Head of caudate nucleus (tissue), 42 donors: ENCODE measurements around the gene RCBTB2.
A peak's percentile ranks its signal among the peaks of the same experiment; 100 is the strongest.

Source experiments
- DNase-seq, 42 donors: peaks; one replicate each; pipeline versions ENCODE4 v3.0.0 to v3.0.0-alpha.2; 2020 to 2021; ENCODE audit warnings: mixed read lengths in 7 of 42
- intact Hi-C: fragments of 100-400 bp; cut with DNase I; formaldehyde crosslinking; loops from one replicate; pipeline ENCODE4 v1.15.0; 2022

The RCBTB2 gene

DNA sequence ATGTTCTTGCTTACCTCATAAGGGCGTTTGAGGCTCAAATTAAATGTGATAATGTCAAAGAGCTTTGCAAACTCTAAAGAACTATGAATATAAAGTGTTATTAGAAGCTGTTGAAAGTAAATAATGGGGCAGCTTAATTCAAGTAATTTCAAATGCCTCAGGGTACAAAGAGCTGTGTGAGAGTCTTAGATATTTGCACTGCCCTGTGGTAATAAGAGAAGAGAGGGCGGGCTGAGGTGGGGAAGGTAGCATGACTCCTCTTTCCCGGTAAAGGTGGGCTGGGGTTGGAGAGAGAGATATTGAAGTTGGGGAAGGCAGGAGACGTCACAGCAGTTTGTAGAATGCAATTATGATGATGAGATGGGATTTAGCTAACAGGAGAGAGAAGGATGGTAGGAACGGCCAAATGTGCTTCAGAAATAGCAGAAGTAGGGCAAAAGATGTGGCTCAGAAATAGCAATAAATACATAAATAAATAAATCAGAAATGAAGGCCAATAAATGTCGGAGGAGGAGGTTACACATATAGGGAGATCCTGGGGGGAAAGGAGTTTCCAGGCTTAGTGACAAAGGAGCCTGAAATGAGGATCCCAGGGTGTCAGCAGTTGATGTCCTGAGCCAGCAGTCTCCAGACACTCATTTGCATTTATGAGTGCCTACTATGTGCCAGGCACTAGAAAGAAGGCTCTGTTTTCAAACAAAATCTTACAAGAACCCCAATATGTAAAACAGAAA, 35.7 kb upstream of the RCBTB2 start:
- no peak for DNase-seq
- intact Hi-C loops, result no loop called here

DNA sequence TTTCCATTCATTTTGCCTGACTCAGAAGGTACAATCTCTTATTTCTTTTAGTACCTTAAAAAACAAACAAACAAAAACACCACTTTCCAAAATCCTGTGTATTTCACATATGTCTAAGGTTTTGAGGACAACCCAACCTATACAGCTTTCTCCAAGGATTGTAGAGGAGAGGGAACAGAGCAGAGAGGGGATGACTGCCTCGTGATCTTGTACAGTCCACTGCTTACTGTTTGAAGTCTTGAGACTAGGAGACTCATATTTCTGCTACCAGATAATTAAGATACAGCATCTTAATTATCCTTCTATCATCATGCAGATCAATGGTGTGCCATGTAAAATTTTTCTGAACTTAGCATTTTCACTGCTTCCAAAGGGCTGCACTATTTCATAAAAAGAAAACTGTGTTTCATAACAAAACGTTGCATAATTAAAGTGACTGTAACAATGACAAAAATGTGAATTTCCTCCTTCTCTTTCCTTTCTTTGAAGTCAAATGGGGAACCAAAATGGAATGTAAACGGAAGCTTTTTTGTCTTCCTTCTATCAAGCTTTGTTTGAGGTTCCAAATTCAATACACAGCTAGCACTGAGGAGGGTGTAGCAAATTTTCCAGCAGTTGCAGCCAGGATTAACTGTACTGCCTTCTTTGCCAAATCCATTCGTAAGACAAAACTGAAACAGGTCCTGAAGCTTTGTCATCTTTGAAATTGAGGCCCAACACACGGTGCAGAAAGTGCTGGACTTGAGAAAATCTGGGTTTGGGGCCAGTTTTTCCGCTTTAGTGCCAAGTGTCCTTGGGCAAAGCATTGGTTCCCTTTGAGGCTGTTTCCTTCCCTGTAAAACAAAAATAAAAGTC, 34.9 kb upstream of the RCBTB2 start:
- DNase-seq, result peak in 2 of 42 donors; percentile 6 to 43
- intact Hi-C loops, result no loop called here

DNA sequence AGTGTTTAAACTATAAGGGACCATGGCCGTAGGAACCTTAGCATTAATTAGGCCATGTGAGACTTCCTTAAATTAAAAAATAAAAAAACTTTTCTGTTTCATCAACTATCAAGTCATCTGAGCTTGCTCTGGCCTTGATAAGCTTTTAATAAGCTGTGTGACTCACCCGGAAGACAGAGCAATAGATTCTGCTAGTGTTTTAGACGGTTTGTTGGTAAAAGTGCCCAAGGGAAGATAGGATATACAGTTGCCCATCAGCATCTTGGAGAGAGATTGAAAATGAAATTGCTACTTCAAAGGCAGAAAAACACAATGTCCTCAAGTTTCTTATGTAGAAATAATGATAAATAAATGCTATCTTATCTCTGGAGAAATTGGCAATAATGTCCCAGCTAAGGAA, 31.2 kb upstream of the RCBTB2 start:
- intact Hi-C loops, result no loop called here
- no peak for DNase-seq

DNA sequence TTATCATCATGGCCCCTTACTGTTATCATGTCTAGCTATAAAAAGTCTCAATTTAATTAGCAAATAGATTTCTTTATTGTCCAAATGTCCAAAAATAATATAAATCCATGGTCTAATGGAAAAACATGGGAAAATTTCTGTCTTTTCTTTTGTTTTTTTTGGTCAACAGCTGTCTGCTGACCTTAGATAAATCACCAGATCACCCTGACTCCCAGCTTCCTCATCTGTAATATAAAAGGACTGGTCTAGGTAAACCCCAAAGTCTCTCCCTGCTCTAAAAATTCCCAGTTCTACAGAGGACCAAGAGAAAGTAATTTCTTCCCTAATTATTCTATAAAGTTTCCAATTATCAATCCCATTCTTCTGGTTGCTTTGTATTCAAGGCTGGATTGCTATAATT, 30.7 kb upstream of the RCBTB2 start:
- no peak for DNase-seq
- intact Hi-C loops, result no loop called here

DNA sequence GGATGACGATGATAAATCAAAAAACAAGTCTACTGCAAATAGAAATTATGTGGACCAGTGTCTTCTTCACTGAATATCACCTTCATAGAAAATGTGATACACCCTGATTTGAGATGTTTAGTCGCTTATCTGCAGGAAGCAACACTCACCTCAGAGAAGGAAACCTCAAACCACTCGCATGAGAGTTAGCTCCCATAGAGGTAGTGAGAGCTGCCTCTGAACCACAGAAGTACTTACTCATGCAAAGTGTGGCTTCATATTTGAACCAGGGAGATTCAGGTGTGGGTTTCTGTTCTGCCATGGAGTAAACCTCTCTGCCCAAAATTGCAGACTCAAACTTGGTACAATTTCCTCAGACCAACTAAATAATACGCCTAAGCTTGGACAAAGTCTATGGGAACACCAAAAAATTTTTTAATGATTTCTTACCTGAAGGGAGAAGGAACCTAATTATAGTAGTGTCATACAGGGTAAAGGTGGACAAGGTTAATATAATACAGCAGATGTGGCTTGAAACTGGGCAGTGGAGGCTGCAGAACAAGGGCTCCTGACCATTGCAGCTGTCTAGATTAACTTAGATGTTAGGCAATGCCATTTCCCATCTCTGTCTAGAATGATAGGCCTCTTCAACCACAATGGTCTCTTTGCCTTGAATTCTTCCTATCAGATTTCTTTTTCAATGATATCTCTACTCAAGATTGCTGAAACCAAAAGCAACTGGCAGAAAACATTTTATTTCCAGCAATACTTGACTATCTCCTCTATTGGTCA, 29.6 kb upstream of the RCBTB2 start:
- intact Hi-C loops, result no loop called here

DNA sequence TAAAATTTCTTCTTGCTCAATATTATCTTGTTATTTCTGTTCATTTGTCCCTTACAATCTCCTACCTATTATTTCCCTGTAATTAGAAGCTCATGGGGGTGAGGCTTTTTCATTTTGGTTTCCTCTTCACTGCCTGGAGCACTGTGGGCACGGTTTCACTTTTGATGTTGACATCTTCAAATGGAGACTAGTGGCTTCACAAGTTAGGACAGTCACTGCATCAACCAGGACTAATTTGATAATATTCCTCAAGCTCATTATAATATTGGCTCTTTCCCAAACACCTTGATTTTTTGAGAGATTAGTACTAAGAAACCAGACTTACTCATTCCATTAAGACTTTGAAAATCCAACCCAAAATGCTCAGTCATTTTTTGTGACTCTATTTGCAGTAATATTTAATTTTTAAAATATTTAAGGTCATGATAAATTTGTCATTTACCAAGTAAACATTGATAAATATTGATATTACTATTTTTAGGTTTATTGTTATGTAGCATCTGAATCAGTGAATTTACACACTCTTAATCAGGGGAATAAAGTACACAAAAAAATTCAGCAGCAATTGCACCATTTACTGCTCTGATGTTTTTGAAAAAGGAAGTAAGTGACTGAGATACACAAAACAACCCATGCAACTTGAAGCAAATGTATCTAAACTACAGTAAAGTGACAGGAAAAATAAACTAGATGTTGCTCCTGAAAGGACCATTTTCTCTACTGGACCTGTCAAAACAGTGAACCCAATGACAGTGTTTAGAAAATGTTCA, 28.8 kb upstream of the RCBTB2 start:
- intact Hi-C loops, result no loop called here
- no peak for DNase-seq

More for the DNA sequence above, 29.6 kb upstream of the RCBTB2 start:
- no peak for DNase-seq

DNA sequence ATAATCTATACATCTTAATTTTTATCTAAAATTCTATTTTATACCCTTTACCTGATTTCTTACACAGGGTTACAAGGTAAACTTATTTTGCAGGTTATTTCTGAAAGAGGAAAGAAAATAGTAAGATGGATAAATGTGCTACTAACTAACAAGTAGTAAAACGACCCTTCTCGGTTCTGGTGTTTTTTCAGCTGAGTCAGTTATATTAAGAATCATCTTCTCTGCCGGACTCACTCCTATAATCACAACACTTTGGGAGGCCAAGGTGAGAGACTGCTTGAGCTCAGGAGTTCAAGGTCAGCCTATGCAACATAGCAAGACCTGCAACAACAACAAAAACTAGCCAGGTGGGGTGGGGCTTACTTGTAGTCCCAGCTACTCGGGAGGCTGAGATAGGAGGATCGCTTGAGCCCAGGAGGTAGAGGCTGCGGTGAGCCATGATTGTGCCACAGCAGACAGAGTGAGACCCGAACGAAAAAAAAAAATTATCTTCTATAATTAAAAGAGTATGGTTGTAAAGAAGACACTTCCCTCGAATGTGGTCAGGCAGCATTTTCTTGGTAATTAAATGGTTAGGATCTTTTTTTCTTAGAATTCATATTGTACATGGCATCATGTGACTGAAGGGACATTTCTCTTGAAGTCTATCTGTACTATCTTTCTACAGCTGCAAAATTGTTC, 27.9 kb upstream of the RCBTB2 start:
- no peak for DNase-seq
- intact Hi-C loops, result no loop called here

DNA sequence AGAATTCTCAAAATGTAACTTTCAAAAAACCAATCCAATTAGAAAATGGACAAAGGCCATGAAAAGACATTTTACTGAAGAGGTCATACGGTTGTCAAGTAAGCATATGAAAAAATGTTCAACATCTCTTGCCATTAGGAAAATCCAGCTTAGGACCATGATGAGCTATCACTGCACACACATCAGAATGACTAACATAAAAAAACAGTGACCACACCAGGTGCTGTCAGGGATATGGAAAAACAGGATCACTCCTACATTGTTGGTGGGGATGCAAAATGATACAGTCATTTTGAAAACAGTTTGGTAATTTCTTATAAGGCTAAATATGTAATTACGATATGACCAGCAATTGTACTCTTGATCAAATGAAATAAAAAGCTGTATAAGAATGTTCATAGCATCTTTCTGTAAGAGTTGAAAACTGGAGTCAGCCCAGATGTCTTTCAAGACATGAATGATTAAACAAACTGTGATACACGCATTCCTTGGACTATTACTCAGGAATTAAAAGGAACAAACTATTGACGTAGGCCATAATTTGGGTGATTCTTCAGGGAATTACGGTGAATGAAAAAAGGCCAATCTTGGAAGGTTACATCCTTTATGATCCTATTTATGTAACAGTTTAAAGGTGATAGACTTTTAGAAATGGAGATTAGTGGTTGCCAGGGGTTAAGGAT, 26.9 kb upstream of the RCBTB2 start:
- DNase-seq, result no peak
- intact Hi-C loops, result no loop called here

DNA sequence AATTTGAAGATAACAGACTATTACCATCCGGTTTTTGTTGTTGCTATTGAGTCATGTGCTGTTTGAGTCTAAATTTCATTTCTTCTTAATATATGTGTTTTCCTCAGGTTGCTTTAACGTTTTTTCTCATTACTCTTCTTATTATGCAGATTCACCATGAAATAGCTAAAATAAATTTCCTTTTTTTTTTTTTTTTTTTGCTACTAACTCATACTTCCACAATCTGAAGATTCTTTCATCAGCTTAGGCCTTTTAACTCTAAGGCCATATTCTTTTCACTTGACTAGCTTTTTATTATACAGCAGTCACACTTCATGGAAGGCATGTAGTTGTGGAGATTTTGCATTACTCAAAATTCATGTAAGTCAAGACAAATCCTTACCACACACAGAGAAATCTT, 23.9 kb upstream of the RCBTB2 start:
- DNase-seq, result no peak
- intact Hi-C loops, result no loop called here

DNA sequence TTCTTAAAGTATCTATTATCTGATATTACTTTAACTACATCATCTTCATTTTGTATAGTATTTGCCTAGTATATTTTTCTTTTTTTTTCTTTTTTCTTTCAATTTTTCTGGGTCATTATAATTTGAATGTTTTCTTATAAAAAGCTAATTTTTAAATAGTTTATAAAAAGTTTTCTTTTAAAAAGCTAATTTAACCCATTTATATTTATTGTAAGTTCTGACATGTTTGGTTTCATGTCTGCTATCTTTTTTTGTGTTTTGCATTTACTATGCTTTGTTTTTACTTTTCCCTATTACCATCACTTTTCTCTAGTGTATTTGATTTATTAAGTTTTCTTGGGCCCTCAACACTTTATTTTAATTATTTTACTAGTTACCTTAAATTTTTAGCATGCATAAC, 22.6 kb upstream of the RCBTB2 start:
- intact Hi-C loops, result no loop called here

DNA sequence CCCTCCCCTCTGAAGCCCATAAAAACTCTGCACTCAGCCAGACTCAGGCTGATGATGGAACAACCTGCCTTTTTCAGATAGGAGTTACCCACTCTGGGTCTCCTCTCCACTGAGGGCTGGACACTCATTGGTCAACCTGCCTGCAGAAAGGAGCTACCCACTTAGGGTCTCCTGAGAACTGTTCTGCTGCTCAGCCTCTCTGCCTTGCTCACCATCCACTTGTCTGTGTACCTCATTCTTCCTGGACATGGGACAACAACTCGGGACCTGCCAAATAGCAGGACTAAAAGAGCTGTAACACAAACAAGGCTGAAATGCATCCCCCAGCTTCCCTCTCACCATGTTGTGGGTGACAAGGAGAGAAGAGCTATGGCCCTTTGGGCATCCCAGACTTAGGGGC, 18.4 kb upstream of the RCBTB2 start:
- no peak for DNase-seq
- intact Hi-C loops, result no loop called here

More for the DNA sequence above, 22.6 kb upstream of the RCBTB2 start:
- no peak for DNase-seq

DNA sequence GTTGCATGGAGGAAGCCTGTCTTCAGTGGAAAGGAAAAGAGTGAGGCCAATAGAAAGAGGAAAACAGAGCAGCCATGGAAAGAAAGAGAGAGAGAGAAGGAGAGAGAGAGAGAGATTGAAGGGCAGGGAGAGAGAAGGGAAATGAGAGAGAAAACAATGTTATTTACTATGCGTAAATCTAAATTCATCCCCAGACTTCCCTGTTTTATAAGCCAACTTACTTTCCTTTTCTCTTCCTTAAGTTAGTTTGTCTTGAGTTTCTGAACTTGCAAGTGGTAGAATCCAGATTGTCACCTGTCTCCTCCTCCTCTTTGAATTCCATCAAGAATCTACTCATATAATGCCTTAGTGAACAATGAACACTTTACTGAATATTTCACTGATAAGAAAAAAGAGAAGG, 16.8 kb upstream of the RCBTB2 start:
- no peak for DNase-seq
- intact Hi-C loops, result no loop called here

DNA sequence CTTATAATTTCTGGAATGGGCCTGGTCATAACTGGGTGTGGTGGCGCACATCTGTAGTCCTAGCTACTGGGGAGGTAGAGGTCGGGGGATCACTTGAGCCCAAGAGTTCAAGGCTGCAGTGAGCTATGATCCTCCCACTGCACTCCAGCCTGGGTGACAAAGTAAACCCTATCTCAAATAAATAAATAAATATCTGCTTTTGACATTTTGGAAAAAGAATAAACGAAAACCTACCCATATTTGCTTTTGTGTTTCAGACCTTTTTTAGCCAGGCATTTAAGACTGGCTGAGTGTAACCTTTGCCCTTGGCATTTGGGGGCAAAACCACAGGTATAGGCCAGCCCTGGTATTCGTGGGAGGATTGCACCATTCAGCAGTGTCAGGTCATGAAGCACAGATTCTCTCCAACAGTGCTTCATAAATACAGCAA, 14.8 kb upstream of the RCBTB2 start:
- no peak for DNase-seq
- intact Hi-C loops, result no loop called here

DNA sequence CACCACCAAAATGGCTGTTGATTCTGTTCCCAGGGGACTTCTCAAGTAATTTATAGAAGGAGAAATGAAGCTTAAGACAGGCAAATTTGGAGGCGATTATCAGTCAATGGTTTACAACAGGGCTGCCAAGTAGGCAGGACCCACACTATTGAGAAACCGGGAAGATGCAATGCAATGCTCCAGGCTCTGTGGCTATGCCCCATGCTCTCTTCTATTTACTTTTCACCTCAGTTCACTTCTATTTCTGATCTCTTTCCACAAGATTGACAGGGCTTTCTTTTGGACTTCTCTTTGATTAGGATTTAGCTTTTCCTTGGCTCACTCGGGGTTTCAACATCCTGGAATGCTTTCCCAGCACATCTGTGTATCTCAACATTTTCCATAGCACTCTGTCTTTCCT, 12.7 kb upstream of the RCBTB2 start:
- DNase-seq, result no peak
- intact Hi-C loops, result no loop called here

DNA sequence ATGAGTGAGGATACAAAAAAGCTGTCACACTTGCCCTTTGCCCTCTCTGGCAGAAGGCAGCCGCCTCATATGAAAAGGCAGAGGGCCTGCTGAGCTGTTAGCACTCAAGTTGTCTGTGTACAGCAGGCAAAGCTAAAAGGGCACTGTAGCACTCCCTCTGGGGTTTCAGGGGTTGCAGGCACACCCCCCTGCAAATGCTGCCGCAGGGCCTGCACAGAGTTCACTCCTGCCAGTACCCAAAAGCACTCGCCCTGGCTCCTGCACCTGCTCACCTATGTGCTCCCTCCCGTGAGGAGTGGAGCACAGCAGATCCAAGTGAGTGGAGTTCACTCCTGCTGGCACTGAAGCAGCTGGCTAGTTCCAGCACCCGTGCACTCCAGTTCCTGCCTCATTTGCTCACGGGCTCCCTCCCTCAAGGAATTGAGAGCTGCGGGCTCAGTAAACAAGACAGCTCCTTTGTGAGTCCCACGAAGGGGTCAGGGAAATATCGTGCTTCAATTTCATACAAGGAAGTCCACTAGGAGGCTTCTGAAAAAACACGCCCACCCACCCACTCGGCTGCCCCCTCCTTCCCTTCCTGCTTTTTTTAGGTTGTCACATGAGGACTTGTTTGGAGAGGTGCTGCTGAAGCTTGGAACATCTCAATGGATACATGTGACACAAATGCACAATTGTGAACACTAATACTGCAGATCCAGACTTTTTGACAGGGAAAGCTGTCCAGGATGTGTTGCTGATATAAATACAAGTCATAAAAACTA, 9.9 kb upstream of the RCBTB2 start:
- intact Hi-C loops, result no loop called here
- DNase-seq, result peak in 39 of 42 donors; percentile 12 to 62 (median 31)

DNA sequence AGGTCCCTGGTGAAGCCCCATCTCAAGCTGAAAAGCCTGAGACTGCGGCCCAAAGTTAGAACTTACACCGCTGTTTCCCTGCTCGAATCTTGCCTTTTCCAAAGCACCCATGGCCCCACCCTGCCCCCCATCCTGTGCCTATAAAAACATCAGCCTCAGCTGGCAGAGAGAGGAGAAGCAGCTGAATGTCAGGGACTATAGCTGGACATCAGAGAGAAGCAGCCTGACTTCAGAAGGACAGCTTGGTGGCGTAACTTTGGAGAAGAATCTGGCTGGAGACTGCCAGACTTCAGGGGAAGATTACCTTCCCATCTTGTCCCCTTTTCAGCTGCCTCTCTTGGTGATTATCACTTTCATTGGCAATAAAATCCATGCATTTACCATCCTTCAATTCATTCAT, 9.3 kb upstream of the RCBTB2 start:
- intact Hi-C loops, result no loop called here
- DNase-seq, result no peak

DNA sequence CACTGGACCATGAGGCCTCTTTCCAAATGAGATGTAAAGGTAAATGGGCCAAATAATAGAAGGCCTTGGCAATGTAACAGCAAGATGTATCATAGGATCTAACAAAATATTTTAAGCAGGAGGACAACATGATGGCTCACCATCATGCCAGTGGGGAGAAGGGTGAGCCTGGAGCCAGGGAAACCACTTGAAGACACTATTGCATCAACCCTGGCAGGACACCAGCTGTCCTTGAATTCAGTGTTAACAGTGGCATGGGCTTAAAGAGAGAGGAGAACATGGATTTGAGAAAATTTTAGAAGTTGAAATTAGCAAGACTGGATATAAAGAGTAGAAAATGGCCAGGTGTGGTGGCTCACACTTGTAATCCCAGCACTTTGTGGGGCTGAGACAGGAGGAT, 6.7 kb upstream of the RCBTB2 start:
- intact Hi-C loops, result no loop called here
- DNase-seq, result no peak
